Large intestine (tissue), 3 donors: ENCODE data around the gene HSBP1L1. TPM values are rescaled to one million over a fixed set of nuclear protein-coding genes. Genes with fewer than 3 reads are reported as not detected.
"Not testable (repeated sequence)": the region's sequence is repeated elsewhere in the genome, so short reads cannot be mapped to it uniquely, and the experiment has no call there.

Source experiments
- DNase-seq, 2 donors: peaks; one replicate each; pipeline versions ENCODE4 v3.0.0 to v3.0.0-alpha.2; 2013
- H3K27ac ChIP-seq: one replicate; pipeline ENCODE4 v1.5.1; 2013; ENCODE audit warnings: low read length
- H3K27me3 ChIP-seq: 2 replicates; pipeline ENCODE4 v1.6.1; 2013; ENCODE audit warnings: low read length; ENCODE audit not compliant: control insufficient read depth, insufficient read depth
- H3K36me3 ChIP-seq: 2 replicates; pipeline ENCODE4 v1.6.1; 2013; ENCODE audit warnings: low read length; ENCODE audit not compliant: control insufficient read depth, insufficient read depth
- H3K4me1 ChIP-seq: one replicate; pipeline ENCODE4 v1.6.1; 2013; ENCODE audit warnings: low read length; ENCODE audit not compliant: control insufficient read depth, insufficient read depth
- H3K4me3 ChIP-seq: one replicate; pipeline ENCODE4 v1.5.1; 2013; ENCODE audit warnings: low read length
- H3K9me3 ChIP-seq: one replicate; pipeline ENCODE4 v1.6.1; 2013; ENCODE audit warnings: mild to moderate bottlenecking, low read depth, low read length, moderate library complexity; ENCODE audit not compliant: control insufficient read depth
- WGBS: methylation state at CpG from one replicate; pipeline ENCODE4 v1.1.5; 2013; ENCODE audit warnings: low lambda C conversion rate; ENCODE audit not compliant: insufficient coverage; 5-methylcytosine and 5-hydroxymethylcytosine counted together
- polyA plus RNA-seq: library from polyadenylated mRNA; unstranded; fragments of 120-200 nt; gene quantifications from one replicate; pipeline ENCODE4 v1.2.1, GENCODE V29; 2013

Gene HSBP1L1
- polyA plus RNA-seq, 1 donor, result 54.5 TPM

DNA sequence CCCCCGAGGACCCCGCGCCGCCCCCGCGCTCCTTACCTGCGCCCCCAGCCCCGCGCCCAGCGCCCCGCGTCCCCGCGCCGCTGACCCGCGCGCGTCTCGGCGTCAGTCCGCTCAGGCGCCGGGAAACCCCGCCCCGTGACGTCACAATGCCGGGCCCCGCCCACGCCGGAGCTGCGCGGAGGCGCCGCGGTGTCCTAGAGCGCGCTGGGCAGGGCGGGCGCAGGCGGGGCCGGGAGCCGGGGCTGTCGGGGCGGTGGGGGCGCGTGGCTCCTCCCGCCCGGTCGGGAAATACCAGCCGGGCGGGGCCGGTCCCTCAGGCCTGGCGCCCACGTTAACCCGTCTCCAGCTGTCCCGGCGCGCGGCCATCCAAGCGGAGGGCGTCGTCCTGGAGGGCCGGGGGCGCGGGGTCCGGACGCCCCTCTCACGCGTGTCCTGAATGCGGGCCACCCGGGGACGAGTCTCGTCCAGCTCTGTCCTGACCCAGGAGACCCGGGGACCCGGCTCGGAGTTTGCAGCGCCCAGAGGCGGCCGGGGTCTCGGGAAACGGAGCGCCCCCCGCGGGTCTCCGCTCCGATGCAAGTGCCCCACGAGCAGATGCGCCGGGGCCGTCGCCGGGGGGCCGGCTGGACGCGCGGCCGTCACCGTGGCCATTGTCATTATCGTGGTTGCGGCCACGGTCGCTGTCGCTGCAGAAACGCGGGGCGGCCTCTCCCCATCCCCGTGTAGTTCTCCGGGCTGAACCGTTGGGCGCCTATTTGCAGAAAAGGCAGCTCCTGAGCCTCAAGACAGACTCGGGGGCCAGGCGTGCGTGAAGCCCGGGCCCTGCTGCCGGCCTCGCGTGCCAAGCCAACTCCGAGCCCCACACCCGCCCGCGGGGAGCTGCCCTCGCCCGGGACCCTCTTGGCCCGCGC, 12.6 kb upstream of the HSBP1L1 start, which contains the start of gene SLC66A2:
Gene SLC66A2 (minus strand): TSS at position 109 of the 911 bp plus-strand sequence. CDS start 727 bp downstream, outside the sequence.
- Histone ChIP-seq H3K4me3 (peak within 1 kb of the TSS; percentile 51), H3K27ac (no peak within 1 kb of the TSS), H3K27me3 (no peaks in the 10 kb centered on the region), H3K4me1 (peaks cover 24% of the 10 kb centered on the region), H3K36me3 (peaks cover 9% of the 10 kb centered on the region), H3K9me3 (no peaks in the 10 kb centered on the region)
- peak; percentile 86 to 88 for DNase-seq
- no CpG with 5 or more reads among the region's 126 CpGs for WGBS

GRCh38 chr18:79952456-79952995, 11.9 kb upstream of the HSBP1L1 start:
- no peaks in the 10 kb centered on the region for H3K27me3 ChIP-seq
- peaks cover 9% of the 10 kb centered on the region for H3K36me3 ChIP-seq
- no peak for DNase-seq
- H3K27ac ChIP-seq, result no peak overlapping the region
- no peaks in the 10 kb centered on the region for H3K9me3 ChIP-seq
- H3K4me3 ChIP-seq, result no peak overlapping the region
- no CpG with 5 or more reads among the region's 43 CpGs for WGBS
- H3K4me1 ChIP-seq, result peaks cover 24% of the 10 kb centered on the region

GRCh38 chr18:79952996-79953559, 11.4 kb upstream of the HSBP1L1 start:
- Histone ChIP-seq H3K4me1 (peaks cover 23% of the 10 kb centered on the region), H3K4me3 (no peak overlapping the region), H3K9me3 (no peaks in the 10 kb centered on the region), H3K27ac (no peak overlapping the region), H3K36me3 (peaks cover 6% of the 10 kb centered on the region), H3K27me3 (no peaks in the 10 kb centered on the region)
- DNase-seq, result peak; percentile 21 to 51
- WGBS, result 90% methylated on average over 2 of the region's 24 CpGs

DNA sequence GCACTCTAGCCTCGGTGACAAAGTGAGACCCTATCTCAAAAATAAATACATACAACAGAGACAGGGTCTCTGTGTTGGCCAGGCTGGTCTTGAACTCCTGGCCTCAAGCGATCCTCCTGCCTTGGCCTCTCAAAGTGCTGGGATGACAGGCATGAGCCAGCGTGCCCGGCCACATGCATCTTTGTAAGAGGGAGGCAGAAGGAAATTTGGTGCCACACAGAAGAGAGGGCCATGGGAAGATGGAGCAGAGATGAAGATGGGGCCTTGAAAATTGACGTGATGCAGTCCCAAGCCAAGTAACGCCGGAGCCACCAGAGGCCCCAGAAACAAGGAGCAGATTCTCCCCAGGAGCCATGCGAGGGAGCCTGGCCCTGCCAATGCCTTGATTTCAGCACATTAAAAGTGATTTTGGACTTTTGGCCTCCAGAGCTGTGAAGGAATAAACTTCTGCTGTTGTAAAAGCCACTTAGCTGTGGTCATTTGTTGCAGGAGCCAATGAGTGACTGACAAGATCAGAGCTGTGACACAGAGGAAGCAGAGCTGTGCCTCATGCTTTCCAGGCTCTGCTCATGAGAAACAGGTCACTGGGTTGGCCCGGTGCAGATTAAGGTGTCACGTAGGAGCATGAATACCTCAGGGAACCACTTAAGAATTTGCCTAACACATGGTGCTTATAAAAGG, 10.3 kb upstream of the HSBP1L1 start:
- peaks cover under 1% of the 10 kb centered on the region for H3K36me3 ChIP-seq
- H3K27ac ChIP-seq, result peak overlapping the region; percentile 38
- H3K4me3 ChIP-seq, result no peak overlapping the region
- no CpG with 5 or more reads among the region's 10 CpGs for WGBS
- no peaks in the 10 kb centered on the region for H3K27me3 ChIP-seq
- H3K9me3 ChIP-seq, result no peaks in the 10 kb centered on the region
- peaks cover 21% of the 10 kb centered on the region for H3K4me1 ChIP-seq
- DNase-seq, result peak; percentile 81 to 92

DNA sequence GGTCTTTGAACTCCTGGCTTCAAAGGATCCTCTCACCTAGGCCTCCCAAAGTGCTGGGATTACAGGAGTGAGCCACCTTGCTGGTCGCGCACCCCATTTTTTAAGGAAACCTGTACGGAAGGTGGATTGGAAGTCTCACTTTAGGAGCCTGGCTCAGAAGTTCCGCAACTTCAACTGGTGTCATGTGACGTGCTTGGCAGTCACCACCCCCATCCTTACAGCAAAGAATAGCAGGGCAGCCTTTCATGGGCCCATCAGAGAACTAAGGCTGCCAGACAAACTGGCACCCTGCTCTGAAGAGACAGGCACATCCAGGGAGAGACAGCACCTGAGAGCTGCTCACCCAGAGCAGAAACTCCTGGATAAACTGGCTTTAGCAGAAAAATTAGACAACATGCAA, 9.7 kb upstream of the HSBP1L1 start:
- Histone ChIP-seq H3K4me1 (peaks cover 22% of the 10 kb centered on the region), H3K27ac (peak overlapping the region; percentile 38), H3K27me3 (no peaks in the 10 kb centered on the region), H3K4me3 (no peak overlapping the region), H3K9me3 (no peaks in the 10 kb centered on the region), H3K36me3 (no peaks in the 10 kb centered on the region)
- WGBS, result no CpG with 5 or more reads among the region's 5 CpGs
- DNase-seq, result no peak

GRCh38 chr18:79955302-79956075, 9.0 kb upstream of the HSBP1L1 start:
- no peak overlapping the region for H3K4me3 ChIP-seq
- no peaks in the 10 kb centered on the region for H3K27me3 ChIP-seq
- H3K9me3 ChIP-seq, result no peaks in the 10 kb centered on the region
- no CpG with 5 or more reads among the region's 12 CpGs for WGBS
- H3K27ac ChIP-seq, result no peak overlapping the region
- H3K36me3 ChIP-seq, result no peaks in the 10 kb centered on the region
- H3K4me1 ChIP-seq, result peaks cover 25% of the 10 kb centered on the region
- DNase-seq, result no peak

DNA sequence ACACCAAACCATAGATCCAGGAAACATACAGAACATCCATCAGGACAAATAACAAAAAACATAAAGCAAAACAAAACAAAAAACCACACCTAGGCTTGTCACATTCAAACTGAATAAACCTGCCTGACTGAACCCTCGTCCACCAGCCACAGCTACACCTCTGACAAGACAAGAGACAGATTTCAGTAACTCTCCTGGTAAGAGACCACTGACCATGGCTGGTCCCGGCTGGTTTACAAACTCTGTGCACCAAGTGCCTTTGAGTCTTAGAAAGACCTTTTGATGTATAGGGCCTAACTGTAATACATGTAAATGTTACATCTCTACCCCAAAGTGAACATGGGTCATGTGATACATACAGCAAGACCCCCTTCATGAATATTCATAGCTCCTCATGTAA, 8.2 kb upstream of the HSBP1L1 start:
- H3K4me3 ChIP-seq, result no peak overlapping the region
- H3K36me3 ChIP-seq, result no peaks in the 10 kb centered on the region
- no peaks in the 10 kb centered on the region for H3K9me3 ChIP-seq
- no peaks in the 10 kb centered on the region for H3K27me3 ChIP-seq
- no peak for DNase-seq
- no peak overlapping the region for H3K27ac ChIP-seq
- H3K4me1 ChIP-seq, result peaks cover 26% of the 10 kb centered on the region
- WGBS, result no CpG with 5 or more reads among the region's 2 CpGs

- Histone ChIP-seq H3K9me3 (no peaks in the 10 kb centered on the region), H3K27ac (no peak overlapping the region), H3K27me3 (peaks cover 7% of the 10 kb centered on the region), H3K4me1 (peaks cover 21% of the 10 kb centered on the region), H3K4me3 (no peak overlapping the region), H3K36me3 (no peaks in the 10 kb centered on the region)
- 100% methylated on average over 1 of the region's 2 CpGs for WGBS
- DNase-seq, result no peak
Observed at GRCh38 chr18:79958981-79959380, 5.5 kb upstream of the HSBP1L1 start.

- H3K4me1 ChIP-seq, result peaks cover 14% of the 10 kb centered on the region
- not testable (repeated sequence) for H3K27me3 ChIP-seq, H3K4me3 ChIP-seq, H3K9me3 ChIP-seq, H3K27ac ChIP-seq, H3K36me3 ChIP-seq
- DNase-seq, result peak in 1 of 2 donors; percentile 61
- WGBS, result 20% methylated on average over 1 of the region's 12 CpGs
Observed at GRCh38 chr18:79960161-79960801, 4.2 kb upstream of the HSBP1L1 start.
